ENCODE data around the gene SDK1. TPM values are rescaled to one million over a fixed set of nuclear protein-coding genes. Genes with fewer than 3 reads are reported as not detected.

Gene SDK1
- total and polyA plus RNA-seq, 2 of the 8 experiments (the other 6 are each of a cell fraction or from before 2014, with no cell fraction given) = 3.3 to 7.2 TPM

DNA sequence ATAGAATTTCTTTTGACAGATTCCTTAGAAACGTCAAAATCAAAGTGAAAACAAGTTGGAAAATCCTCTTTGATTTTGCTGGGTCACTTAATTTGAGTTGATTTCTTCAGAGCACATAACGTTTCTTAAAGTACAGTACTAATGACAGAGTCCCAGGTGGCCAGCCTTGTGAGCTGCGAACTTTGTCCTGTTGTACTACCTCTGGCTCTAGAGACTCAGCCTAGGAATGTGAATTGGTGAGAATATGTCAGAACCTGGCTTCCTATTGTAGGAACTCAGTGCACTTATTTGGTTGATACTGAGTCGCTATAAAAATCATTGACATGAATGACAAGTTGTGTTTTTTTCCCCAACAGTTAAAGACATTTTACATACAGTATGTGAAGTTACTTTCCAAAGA, 20.2 kb downstream of the SDK1 start (continued):
- TF ChIP-seq BRCA1 (IDR thresholded peaks at IDR 0.05; ENCODE audit: low read depth, low read length) = no peak
- TF ChIP-seq CTBP2 (IDR thresholded peaks at IDR 0.05; ENCODE audit: borderline replicate concordance, insufficient read depth, insufficient read length, low read length) = no peak
- no peak for TF ChIP-seq BACH1 (IDR thresholded peaks at IDR 0.05; ENCODE audit: low read length)
- TF ChIP-seq HDAC6 (IDR thresholded peaks at IDR 0.05; ENCODE audit: low read depth, low read length) = no peak
- no peak for TF ChIP-seq POLR2A (IDR thresholded peaks at IDR 0.05; ENCODE audit: control extremely low read depth in 1 of 2, low read depth in 2 of 2, low read length in 2 of 2)
- TF ChIP-seq, protein P1, sequence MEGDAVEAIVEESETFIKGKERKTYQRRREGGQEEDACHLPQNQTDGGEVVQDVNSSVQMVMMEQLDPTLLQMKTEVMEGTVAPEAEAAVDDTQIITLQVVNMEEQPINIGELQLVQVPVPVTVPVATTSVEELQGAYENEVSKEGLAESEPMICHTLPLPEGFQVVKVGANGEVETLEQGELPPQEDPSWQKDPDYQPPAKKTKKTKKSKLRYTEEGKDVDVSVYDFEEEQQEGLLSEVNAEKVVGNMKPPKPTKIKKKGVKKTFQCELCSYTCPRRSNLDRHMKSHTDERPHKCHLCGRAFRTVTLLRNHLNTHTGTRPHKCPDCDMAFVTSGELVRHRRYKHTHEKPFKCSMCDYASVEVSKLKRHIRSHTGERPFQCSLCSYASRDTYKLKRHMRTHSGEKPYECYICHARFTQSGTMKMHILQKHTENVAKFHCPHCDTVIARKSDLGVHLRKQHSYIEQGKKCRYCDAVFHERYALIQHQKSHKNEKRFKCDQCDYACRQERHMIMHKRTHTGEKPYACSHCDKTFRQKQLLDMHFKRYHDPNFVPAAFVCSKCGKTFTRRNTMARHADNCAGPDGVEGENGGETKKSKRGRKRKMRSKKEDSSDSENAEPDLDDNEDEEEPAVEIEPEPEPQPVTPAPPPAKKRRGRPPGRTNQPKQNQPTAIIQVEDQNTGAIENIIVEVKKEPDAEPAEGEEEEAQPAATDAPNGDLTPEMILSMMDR (IDR thresholded peaks at IDR 0.05; ENCODE audit: control extremely low read depth in 1 of 3, insufficient read depth in 1 of 3, low read depth in 1 of 3, low read length in 3 of 3) = no peak
